Measurements from ENCODE around the gene HCRT. TPM values are rescaled to one million over a fixed set of nuclear protein-coding genes. Genes with fewer than 3 reads are reported as not detected.

Gene HCRT
- total RNA-seq, 2 donors from 2014 or later, result not detected

- peak overlapping the region; percentile 67 for H3K27ac ChIP-seq
Measured at GRCh38 chr17:42182927-42183734, 2.1 kb downstream of the HCRT start.

GRCh38 chr17:42181851-42182207 is 3.4 kb downstream of the HCRT start:
- no peak for DNase-seq (ENCODE audit: low spot score)
- Histone ChIP-seq H3K36me3 (no peaks in the 10 kb centered on the region), H3K27ac (no peak overlapping the region), H3K4me1 (peaks cover 0 to 25% of the 10 kb centered on the region in 2 donors), H3K4me3 (no peak overlapping the region), H3K9me3 (no peaks in the 10 kb centered on the region), H3K27me3 (peaks cover 10 to 13% of the 10 kb centered on the region in 2 donors)
- TF ChIP-seq CTCF (IDR thresholded peaks at IDR 0.05), result no peak

More at GRCh38 chr17:42182927-42183734, 2.1 kb downstream of the HCRT start:
- Histone ChIP-seq H3K36me3 (no peaks in the 10 kb centered on the region), H3K4me3 (peak overlapping the region; percentile 41 to 51), H3K4me1 (peaks cover 0 to 25% of the 10 kb centered on the region in 2 donors), H3K27me3 (peaks cover 10 to 13% of the 10 kb centered on the region in 2 donors), H3K9me3 (no peaks in the 10 kb centered on the region)
- TF ChIP-seq CTCF (IDR thresholded peaks at IDR 0.05), result no peak
- DNase-seq (ENCODE audit: low spot score), result no peak

- Histone ChIP-seq H3K9me3 (no peaks in the 10 kb centered on the region), H3K27me3 (peaks cover 10 to 13% of the 10 kb centered on the region in 2 donors), H3K36me3 (no peaks in the 10 kb centered on the region), H3K27ac (no peak within 1 kb of the TSS), H3K4me1 (peaks cover 0 to 25% of the 10 kb centered on the region in 2 donors), H3K4me3 (peak within 1 kb of the TSS; percentile 33 to 50)
- DNase-seq (ENCODE audit: low spot score), result peak; percentile 82
- peak; percentile 24 to 63 for TF ChIP-seq CTCF (IDR thresholded peaks at IDR 0.05)
Measured at GRCh38 chr17:42180922-42181850, 4.1 kb downstream of the HCRT start, which contains the start of gene KCNH4. TSS of gene KCNH4 (minus strand) at chr17:42181142. CDS start at chr17:42180945, 197 bp downstream.

GRCh38 chr17:42180411-42180921 is 4.8 kb downstream of the HCRT start:
- H3K4me1 ChIP-seq, result peaks cover 0 to 25% of the 10 kb centered on the region in 2 donors
- no peaks in the 10 kb centered on the region for H3K36me3 ChIP-seq
- H3K9me3 ChIP-seq, result no peaks in the 10 kb centered on the region
- peaks cover 10 to 13% of the 10 kb centered on the region in 2 donors for H3K27me3 ChIP-seq
- DNase-seq (ENCODE audit: low spot score), result no peak
- no peak for TF ChIP-seq CTCF (IDR thresholded peaks at IDR 0.05)
- peak overlapping the region; percentile 33 to 50 for H3K4me3 ChIP-seq
- no peak overlapping the region for H3K27ac ChIP-seq

GRCh38 chr17:42179911-42180410 is 5.3 kb downstream of the HCRT start:
- DNase-seq (ENCODE audit: low spot score), result no peak
- peaks cover 0 to 25% of the 10 kb centered on the region in 2 donors for H3K4me1 ChIP-seq
- H3K36me3 ChIP-seq, result no peaks in the 10 kb centered on the region
- no peak overlapping the region for H3K27ac ChIP-seq
- no peaks in the 10 kb centered on the region for H3K9me3 ChIP-seq
- H3K4me3 ChIP-seq, result peak overlapping the region in 1 of 2 donors; percentile 50
- TF ChIP-seq CTCF (IDR thresholded peaks at IDR 0.05), result no peak
- peaks cover 10 to 13% of the 10 kb centered on the region in 2 donors for H3K27me3 ChIP-seq
